OCI-LY3 (cell line): Measurements from ENCODE around the gene DENND2A.
"Not testable (repeated sequence)": the region's sequence is repeated elsewhere in the genome, so short reads cannot be mapped to it uniquely, and the experiment has no call there.

Source experiments
- EZH2phosphoT487 ChIP-seq: fragments of 200-600 bp; shearing (Covaris generic); IDR thresholded peaks from 2 replicates; pipeline ENCODE4 v1.6.1; 2018; ENCODE audit warnings: antibody characterized with exemption, mixed run types, low read depth
- TF ChIP-seq, protein P1 (sequence below): fragments of 200-600, 300-600 bp; sonication (generic); IDR thresholded peaks from 2 replicates; pipeline ENCODE4 v1.5.1; 2014; ENCODE audit warnings: antibody characterized with exemption, low read length, low read depth

DNA sequence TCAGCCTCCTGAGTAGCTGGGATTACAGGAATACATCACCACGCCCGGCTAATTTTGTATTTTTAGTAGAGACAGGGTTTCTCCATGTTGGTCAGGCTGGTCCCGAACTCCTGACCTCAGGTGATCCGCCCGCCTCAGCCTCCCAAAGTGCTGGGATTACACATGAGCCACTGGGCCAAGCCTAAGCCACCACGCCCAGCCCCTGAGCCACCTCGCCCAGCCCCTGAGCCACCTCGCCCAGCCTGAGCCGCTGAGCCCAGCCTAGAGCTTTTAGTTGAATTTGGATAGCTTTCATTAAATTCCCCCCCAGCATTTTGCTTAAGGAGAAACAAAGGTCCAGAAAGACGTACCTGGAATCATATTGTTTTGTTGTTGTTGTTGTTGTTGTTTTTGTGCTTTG lies 29.2 kb upstream of the DENND2A start:
- TF ChIP-seq, protein P1, sequence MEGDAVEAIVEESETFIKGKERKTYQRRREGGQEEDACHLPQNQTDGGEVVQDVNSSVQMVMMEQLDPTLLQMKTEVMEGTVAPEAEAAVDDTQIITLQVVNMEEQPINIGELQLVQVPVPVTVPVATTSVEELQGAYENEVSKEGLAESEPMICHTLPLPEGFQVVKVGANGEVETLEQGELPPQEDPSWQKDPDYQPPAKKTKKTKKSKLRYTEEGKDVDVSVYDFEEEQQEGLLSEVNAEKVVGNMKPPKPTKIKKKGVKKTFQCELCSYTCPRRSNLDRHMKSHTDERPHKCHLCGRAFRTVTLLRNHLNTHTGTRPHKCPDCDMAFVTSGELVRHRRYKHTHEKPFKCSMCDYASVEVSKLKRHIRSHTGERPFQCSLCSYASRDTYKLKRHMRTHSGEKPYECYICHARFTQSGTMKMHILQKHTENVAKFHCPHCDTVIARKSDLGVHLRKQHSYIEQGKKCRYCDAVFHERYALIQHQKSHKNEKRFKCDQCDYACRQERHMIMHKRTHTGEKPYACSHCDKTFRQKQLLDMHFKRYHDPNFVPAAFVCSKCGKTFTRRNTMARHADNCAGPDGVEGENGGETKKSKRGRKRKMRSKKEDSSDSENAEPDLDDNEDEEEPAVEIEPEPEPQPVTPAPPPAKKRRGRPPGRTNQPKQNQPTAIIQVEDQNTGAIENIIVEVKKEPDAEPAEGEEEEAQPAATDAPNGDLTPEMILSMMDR = not testable (repeated sequence)
- TF ChIP-seq EZH2phosphoT487 = not testable (repeated sequence)
